Gastrocnemius medialis (tissue), 4 donors: Measurements from ENCODE around the gene HDDC2.

Experiments
- CTCF ChIP-seq, 5 experiments: fragments of 450-650 bp in 3 of 5; fragments of 200-600 bp in 2 of 5; sonication (generic) in 2 of 5; IDR thresholded peaks in 4 of 5; conservative IDR thresholded peaks in 1 of 5; 1 replicate in 4 of 5; 2 replicates in 1 of 5; pipeline ENCODE4 v1.5.1; 2016 to 2019; ENCODE audit warnings: antibody characterized with exemption in 5 of 5, mild to moderate bottlenecking in 3 of 5, moderate library complexity in 3 of 5
- POLR2A ChIP-seq, 2 donors: fragments of 450-650 bp; IDR thresholded peaks; one replicate each; pipeline ENCODE4 v1.6.1; 2017; ENCODE audit warnings: antibody characterized with exemption in 2 of 2, mild to moderate bottlenecking in 2 of 2, moderate library complexity in 2 of 2

- TF ChIP-seq CTCF (IDR thresholded peaks at IDR 0.05 in 4 of 5, conservative IDR thresholded peaks at IDR 0.05 in 1 of 5) (peak in 1 of 5 experiments; percentile 23), POLR2A (IDR thresholded peaks at IDR 0.05) (peak; percentile 44 to 58)
Observed at GRCh38 chr6:125301435-125302391, at the start of gene HDDC2.
